ENCODE data around the gene SAP30. TPM values are rescaled to one million over a fixed set of nuclear protein-coding genes. Genes with fewer than 3 reads are reported as not detected.

Gene SAP30
- total and polyA plus RNA-seq, 9 of the 15 experiments (the other 6 are each of a cell fraction or from before 2014, with no cell fraction given) = 5.9 to 51.1 (median 32.6) TPM

DNA sequence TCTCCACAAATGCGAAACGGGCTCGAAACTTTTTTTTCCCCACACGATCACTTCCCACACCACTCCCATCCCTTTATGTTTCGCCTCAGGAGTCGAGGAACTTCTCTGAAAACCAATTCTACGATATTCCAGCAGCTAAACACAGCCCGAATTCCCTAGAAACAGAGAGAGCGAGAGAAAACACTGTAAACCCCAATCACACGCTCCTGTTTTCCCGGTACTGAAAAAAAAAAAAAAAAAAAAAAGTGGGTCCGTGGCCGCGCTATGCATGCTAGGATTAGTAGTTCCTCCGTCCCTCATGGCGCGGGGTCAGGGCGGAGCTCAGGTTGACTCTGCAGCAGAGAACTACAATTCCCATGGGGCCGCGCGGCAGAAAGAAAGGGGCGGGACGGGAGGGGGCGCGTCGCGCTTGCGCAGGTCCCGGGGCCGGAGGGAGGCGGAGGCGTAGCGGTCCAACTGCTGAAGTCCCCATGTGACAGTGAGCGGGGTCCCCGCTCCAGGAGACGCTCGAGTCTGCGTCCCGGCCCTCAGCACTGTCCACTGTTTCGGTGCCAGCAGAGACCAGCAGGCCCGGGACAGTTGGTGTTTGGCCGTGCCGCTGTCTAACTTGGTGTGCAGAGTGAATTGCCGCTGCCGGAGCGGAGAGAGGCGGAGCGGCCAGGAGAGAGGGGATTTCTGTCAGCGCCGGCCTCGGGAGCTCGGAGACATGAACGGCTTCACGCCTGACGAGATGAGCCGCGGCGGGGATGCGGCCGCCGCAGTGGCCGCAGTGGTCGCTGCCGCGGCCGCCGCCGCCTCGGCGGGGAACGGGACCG is at the start of gene SAP30 (continued):
- TF ChIP-seq CTBP1 (IDR thresholded peaks at IDR 0.05; ENCODE audit: borderline replicate concordance) (peak; percentile 61; the same call in 1 of the 2 replicates), ZNF24 (IDR thresholded peaks at IDR 0.05) (no peak), BMI1 (IDR thresholded peaks at IDR 0.05; ENCODE audit: low read length) (no peak), PHF21A (IDR thresholded peaks at IDR 0.05; ENCODE audit: borderline replicate concordance, low read depth) (no peak), NFE2L1 (tag; IDR thresholded peaks at IDR 0.05; ENCODE audit: borderline replicate concordance, low read depth) (no peak), TOE1 (IDR thresholded peaks at IDR 0.05; ENCODE audit: borderline replicate concordance) (peak; percentile 67; the same call in 1 of the 2 replicates), TOE1 (CRISPR knock-in tag; IDR thresholded peaks at IDR 0.05; ENCODE audit: borderline replicate concordance, low read depth) (no peak), HNRNPH1 (optimal IDR thresholded peaks at IDR 0.05; ENCODE audit: low read depth, low read length) (no peak), SUPT5H (IDR thresholded peaks at IDR 0.05) (peak; percentile 86), ZNF354B (CRISPR knock-in tag; IDR thresholded peaks at IDR 0.05) (no peak), TAF1 (IDR thresholded peaks at IDR 0.05; ENCODE audit: control insufficient read depth, extremely low read depth, insufficient read depth, low read length, severe bottlenecking) (peak; percentile 66), ZNF830 (CRISPR knock-in tag; IDR thresholded peaks at IDR 0.05) (no peak), FUS (optimal IDR thresholded peaks at IDR 0.05; ENCODE audit: low read depth, low read length) (no peak), FOXK1 (CRISPR knock-in tag; IDR thresholded peaks at IDR 0.05; ENCODE audit: borderline replicate concordance) (no peak), GTF2A2 (tag; IDR thresholded peaks at IDR 0.05) (no peak)
- TF ChIP-seq, protein P1, sequence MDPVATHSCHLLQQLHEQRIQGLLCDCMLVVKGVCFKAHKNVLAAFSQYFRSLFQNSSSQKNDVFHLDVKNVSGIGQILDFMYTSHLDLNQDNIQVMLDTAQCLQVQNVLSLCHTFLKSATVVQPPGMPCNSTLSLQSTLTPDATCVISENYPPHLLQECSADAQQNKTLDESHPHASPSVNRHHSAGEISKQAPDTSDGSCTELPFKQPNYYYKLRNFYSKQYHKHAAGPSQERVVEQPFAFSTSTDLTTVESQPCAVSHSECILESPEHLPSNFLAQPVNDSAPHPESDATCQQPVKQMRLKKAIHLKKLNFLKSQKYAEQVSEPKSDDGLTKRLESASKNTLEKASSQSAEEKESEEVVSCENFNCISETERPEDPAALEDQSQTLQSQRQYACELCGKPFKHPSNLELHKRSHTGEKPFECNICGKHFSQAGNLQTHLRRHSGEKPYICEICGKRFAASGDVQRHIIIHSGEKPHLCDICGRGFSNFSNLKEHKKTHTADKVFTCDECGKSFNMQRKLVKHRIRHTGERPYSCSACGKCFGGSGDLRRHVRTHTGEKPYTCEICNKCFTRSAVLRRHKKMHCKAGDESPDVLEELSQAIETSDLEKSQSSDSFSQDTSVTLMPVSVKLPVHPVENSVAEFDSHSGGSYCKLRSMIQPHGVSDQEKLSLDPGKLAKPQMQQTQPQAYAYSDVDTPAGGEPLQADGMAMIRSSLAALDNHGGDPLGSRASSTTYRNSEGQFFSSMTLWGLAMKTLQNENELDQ (CRISPR knock-in tag; IDR thresholded peaks at IDR 0.05; ENCODE audit: borderline replicate concordance) = no peak
- TF ChIP-seq, protein P2, sequence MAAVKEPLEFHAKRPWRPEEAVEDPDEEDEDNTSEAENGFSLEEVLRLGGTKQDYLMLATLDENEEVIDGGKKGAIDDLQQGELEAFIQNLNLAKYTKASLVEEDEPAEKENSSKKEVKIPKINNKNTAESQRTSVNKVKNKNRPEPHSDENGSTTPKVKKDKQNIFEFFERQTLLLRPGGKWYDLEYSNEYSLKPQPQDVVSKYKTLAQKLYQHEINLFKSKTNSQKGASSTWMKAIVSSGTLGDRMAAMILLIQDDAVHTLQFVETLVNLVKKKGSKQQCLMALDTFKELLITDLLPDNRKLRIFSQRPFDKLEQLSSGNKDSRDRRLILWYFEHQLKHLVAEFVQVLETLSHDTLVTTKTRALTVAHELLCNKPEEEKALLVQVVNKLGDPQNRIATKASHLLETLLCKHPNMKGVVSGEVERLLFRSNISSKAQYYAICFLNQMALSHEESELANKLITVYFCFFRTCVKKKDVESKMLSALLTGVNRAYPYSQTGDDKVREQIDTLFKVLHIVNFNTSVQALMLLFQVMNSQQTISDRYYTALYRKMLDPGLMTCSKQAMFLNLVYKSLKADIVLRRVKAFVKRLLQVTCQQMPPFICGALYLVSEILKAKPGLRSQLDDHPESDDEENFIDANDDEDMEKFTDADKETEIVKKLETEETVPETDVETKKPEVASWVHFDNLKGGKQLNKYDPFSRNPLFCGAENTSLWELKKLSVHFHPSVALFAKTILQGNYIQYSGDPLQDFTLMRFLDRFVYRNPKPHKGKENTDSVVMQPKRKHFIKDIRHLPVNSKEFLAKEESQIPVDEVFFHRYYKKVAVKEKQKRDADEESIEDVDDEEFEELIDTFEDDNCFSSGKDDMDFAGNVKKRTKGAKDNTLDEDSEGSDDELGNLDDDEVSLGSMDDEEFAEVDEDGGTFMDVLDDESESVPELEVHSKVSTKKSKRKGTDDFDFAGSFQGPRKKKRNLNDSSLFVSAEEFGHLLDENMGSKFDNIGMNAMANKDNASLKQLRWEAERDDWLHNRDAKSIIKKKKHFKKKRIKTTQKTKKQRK (IDR thresholded peaks at IDR 0.05; ENCODE audit: borderline replicate concordance, low read depth, low read length) = no peak
- TF ChIP-seq, protein P3, sequence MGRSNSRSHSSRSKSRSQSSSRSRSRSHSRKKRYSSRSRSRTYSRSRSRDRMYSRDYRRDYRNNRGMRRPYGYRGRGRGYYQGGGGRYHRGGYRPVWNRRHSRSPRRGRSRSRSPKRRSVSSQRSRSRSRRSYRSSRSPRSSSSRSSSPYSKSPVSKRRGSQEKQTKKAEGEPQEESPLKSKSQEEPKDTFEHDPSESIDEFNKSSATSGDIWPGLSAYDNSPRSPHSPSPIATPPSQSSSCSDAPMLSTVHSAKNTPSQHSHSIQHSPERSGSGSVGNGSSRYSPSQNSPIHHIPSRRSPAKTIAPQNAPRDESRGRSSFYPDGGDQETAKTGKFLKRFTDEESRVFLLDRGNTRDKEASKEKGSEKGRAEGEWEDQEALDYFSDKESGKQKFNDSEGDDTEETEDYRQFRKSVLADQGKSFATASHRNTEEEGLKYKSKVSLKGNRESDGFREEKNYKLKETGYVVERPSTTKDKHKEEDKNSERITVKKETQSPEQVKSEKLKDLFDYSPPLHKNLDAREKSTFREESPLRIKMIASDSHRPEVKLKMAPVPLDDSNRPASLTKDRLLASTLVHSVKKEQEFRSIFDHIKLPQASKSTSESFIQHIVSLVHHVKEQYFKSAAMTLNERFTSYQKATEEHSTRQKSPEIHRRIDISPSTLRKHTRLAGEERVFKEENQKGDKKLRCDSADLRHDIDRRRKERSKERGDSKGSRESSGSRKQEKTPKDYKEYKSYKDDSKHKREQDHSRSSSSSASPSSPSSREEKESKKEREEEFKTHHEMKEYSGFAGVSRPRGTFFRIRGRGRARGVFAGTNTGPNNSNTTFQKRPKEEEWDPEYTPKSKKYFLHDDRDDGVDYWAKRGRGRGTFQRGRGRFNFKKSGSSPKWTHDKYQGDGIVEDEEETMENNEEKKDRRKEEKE (IDR thresholded peaks at IDR 0.05; ENCODE audit: borderline replicate concordance in 1 of 2, control insufficient read depth in 1 of 2, low read depth in 2 of 2, low read length in 1 of 2) = 0 out of 4 replicates have a peak, but pooled peaks of 1 of the 2 experiments have one; percentile 35
